GM12865 (cell line): ENCODE data around the gene CAPS.

Source experiments
- DNase-seq: peaks from one replicate; pipeline ENCODE4 v3.0.0; 2010; ENCODE audit warnings: low read depth
- H3K4me3 ChIP-seq: 2 replicates; pipeline ENCODE4 v1.5.1; 2011; ENCODE audit warnings: mild to moderate bottlenecking, low read depth, low read length, control low read depth
- TF ChIP-seq, protein P1 (sequence below): IDR thresholded peaks from 2 replicates; pipeline ENCODE4 v1.5.1; 2011; ENCODE audit warnings: low read length, control low read depth, low read depth, inconsistent platforms; ENCODE audit not compliant: insufficient read depth; ENCODE audit errors: missing control alignments

Gene CAPS

DNA sequence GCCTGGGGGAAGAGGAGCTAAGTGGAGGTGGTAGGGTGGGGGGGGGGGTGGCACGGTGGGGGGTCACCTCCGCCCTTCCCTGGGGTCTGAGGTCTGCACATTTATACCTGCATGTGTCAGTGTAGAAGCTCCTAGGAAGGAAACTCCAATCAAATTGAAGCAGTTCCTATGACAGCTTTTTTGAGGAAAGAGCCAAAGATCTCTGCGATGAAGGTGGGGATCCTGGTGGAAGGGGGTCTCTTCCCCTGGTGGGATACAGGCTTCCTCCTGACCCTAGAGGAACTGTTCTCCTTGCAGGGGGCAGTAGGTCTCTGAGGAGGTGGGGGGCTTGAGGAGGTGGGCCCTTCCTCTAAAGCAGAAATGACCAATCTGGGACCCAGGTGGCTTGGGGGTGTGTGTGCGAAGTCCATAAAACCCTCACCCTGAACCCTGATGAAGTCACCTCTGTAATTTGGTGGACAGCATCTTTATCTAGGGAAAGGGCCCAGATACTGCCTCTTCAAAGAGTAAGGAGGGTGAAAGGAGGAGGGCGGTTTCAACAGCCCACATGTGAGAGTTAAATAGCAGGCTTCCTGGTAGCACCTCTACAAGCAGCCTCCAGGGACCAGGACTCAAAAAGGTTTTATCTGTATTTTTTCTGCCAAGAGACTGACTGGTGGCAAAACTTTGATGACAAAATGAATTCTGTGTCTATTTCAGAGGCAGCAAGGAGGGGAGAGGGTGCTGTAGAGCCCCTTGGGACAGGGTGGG is 50.9 kb downstream of the CAPS start:
- TF ChIP-seq, protein P1, sequence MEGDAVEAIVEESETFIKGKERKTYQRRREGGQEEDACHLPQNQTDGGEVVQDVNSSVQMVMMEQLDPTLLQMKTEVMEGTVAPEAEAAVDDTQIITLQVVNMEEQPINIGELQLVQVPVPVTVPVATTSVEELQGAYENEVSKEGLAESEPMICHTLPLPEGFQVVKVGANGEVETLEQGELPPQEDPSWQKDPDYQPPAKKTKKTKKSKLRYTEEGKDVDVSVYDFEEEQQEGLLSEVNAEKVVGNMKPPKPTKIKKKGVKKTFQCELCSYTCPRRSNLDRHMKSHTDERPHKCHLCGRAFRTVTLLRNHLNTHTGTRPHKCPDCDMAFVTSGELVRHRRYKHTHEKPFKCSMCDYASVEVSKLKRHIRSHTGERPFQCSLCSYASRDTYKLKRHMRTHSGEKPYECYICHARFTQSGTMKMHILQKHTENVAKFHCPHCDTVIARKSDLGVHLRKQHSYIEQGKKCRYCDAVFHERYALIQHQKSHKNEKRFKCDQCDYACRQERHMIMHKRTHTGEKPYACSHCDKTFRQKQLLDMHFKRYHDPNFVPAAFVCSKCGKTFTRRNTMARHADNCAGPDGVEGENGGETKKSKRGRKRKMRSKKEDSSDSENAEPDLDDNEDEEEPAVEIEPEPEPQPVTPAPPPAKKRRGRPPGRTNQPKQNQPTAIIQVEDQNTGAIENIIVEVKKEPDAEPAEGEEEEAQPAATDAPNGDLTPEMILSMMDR: no peak
- DNase-seq: no peak
- H3K4me3 ChIP-seq: no peak overlapping the region
